ENCODE data around the gene KCNIP1. TPM values are rescaled to one million over a fixed set of nuclear protein-coding genes. Genes with fewer than 3 reads are reported as not detected.

Gene KCNIP1
- polyA plus RNA-seq, 3 donors = not detected

GRCh38 chr5:170573114-170573513, 69.3 kb downstream of the KCNIP1 start:
- no peak for DNase-seq
- peaks cover 0 to 6% of the 10 kb centered on the region in 2 donors for H3K4me1 ChIP-seq (ENCODE audit: control insufficient read depth in 1 of 2, insufficient read depth in 2 of 2, low read length in 2 of 2)
- no peak overlapping the region for H3K27ac ChIP-seq (ENCODE audit: low read depth in 1 of 2, low read length in 2 of 2)
- no peaks in the 10 kb centered on the region for H3K79me2 ChIP-seq (ENCODE audit: insufficient read depth, low read length)
- Mint-ChIP-seq H3K36me3 (no peaks in the 10 kb centered on the region), H3K27ac (no peak overlapping the region), H3K27me3 (ENCODE audit: low read depth in 3 of 3) (peaks cover 33 to 38% (median 34%) of the 10 kb centered on the region in 3 donors), H3K9me3 (peaks cover 0 to 7% (median 5%) of the 10 kb centered on the region in 7 donors), H3K4me3 (no peak overlapping the region), H3K4me1 (peaks cover 13% of the 10 kb centered on the region)
- H2AFZ ChIP-seq (ENCODE audit: insufficient read depth, low read depth, low read length, poor library complexity, severe bottlenecking) = no peak overlapping the region
- H3K9ac ChIP-seq (ENCODE audit: insufficient read depth, low read length, poor library complexity, severe bottlenecking) = no peak overlapping the region
- WGBS (ENCODE audit: insufficient coverage) = 83% methylated on average over 2 of the region's 4 CpGs
- no peak overlapping the region for H3K4me3 ChIP-seq (replicated peaks in 1 of 3; ENCODE audit: low read depth in 2 of 3, low read length in 3 of 3)
- intact Hi-C loops (cut with micrococcal nuclease) = no loop called here
- TF ChIP-seq CTCF (IDR thresholded peaks at IDR 0.05) = no peak
- H4K20me1 ChIP-seq (ENCODE audit: insufficient read depth, low read length) = no peaks in the 10 kb centered on the region
- no peaks in the 10 kb centered on the region for H3K36me3 ChIP-seq (replicated peaks in 1 of 2; ENCODE audit: control insufficient read depth in 1 of 2, insufficient read depth in 2 of 2, low read length in 2 of 2)
- H3K4me2 ChIP-seq (replicated peaks; ENCODE audit: extremely low read depth, low read length, poor library complexity, severe bottlenecking) = no peak overlapping the region
- H3K27me3 ChIP-seq (ENCODE audit: control insufficient read depth in 2 of 2, insufficient read depth in 2 of 2, low read length in 2 of 2) = peaks cover 9 to 23% of the 10 kb centered on the region in 2 donors
- H3K9me3 ChIP-seq (replicated peaks in 1 of 2; ENCODE audit: control insufficient read depth in 1 of 2, insufficient read depth in 1 of 2, low read length in 2 of 2) = peaks cover 0 to 3% of the 10 kb centered on the region in 2 donors

DNA sequence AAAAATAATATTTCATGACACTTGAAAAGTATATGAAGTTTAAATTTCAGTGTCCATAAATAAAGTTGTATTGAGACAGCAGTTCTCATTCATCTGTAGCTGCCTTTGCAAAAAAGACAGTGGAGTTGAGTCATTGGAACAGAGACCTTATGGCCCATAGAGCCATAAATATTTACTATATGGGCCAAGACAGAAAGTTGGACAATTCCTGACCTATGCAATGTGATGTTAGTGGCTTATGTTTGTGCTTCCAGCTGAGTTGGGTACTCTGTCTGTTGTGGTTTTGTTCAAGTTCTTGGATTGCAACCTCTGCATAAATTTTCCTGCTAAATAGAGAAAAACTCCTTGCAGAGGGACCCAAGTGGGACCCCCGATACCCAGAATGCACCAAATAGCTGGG, 69.8 kb downstream of the KCNIP1 start:
- Histone ChIP-seq H4K20me1 (ENCODE audit: insufficient read depth, low read length) (no peaks in the 10 kb centered on the region), H3K27ac (ENCODE audit: low read depth in 1 of 2, low read length in 2 of 2) (no peak overlapping the region), H3K9me3 (replicated peaks in 1 of 2; ENCODE audit: control insufficient read depth in 1 of 2, insufficient read depth in 1 of 2, low read length in 2 of 2) (peaks cover 0 to 3% of the 10 kb centered on the region in 2 donors), H3K36me3 (replicated peaks in 1 of 2; ENCODE audit: control insufficient read depth in 1 of 2, insufficient read depth in 2 of 2, low read length in 2 of 2) (no peaks in the 10 kb centered on the region), H3K4me2 (replicated peaks; ENCODE audit: extremely low read depth, low read length, poor library complexity, severe bottlenecking) (no peak overlapping the region), H3K79me2 (ENCODE audit: insufficient read depth, low read length) (no peaks in the 10 kb centered on the region), H3K27me3 (ENCODE audit: control insufficient read depth in 2 of 2, insufficient read depth in 2 of 2, low read length in 2 of 2) (peaks cover 9 to 23% of the 10 kb centered on the region in 2 donors), H3K4me3 (replicated peaks in 1 of 3; ENCODE audit: low read depth in 2 of 3, low read length in 3 of 3) (no peak overlapping the region), H3K9ac (ENCODE audit: insufficient read depth, low read length, poor library complexity, severe bottlenecking) (no peak overlapping the region), H2AFZ (ENCODE audit: insufficient read depth, low read depth, low read length, poor library complexity, severe bottlenecking) (no peak overlapping the region), H3K4me1 (ENCODE audit: control insufficient read depth in 1 of 2, insufficient read depth in 2 of 2, low read length in 2 of 2) (peaks cover 0 to 6% of the 10 kb centered on the region in 2 donors)
- WGBS (ENCODE audit: insufficient coverage) = no CpG with 5 or more reads among the region's 1 CpG
- Mint-ChIP-seq H3K4me1 (peaks cover 13% of the 10 kb centered on the region), H3K9me3 (peaks cover under 1 to 10% (median 7%) of the 10 kb centered on the region in 7 donors), H3K36me3 (no peaks in the 10 kb centered on the region), H3K27me3 (ENCODE audit: low read depth in 3 of 3) (peaks cover 32 to 38% (median 33%) of the 10 kb centered on the region in 3 donors), H3K4me3 (no peak overlapping the region), H3K27ac (no peak overlapping the region)
- no peak for DNase-seq
- intact Hi-C loops (cut with micrococcal nuclease) = no loop called here
- no peak for TF ChIP-seq CTCF (IDR thresholded peaks at IDR 0.05)
